GM12891 (cell line): ENCODE results near the gene RPA4.

ENCODE experiments used
- PAX5 ChIP-seq: IDR thresholded peaks from 2 replicates; pipeline ENCODE4 v1.6.1; 2011; ENCODE audit warnings: low read length, moderate library complexity, mild to moderate bottlenecking; ENCODE audit not compliant: insufficient read depth, severe bottlenecking
- POLR2A ChIP-seq: IDR thresholded peaks from 2 replicates; pipeline ENCODE4 v1.6.1; 2011; ENCODE audit warnings: low read depth, low read length, control low read depth
- TAF1 ChIP-seq: IDR thresholded peaks from 2 replicates; pipeline ENCODE4 v1.6.1; 2011; ENCODE audit warnings: low read depth, low read length, control low read depth

DNA sequence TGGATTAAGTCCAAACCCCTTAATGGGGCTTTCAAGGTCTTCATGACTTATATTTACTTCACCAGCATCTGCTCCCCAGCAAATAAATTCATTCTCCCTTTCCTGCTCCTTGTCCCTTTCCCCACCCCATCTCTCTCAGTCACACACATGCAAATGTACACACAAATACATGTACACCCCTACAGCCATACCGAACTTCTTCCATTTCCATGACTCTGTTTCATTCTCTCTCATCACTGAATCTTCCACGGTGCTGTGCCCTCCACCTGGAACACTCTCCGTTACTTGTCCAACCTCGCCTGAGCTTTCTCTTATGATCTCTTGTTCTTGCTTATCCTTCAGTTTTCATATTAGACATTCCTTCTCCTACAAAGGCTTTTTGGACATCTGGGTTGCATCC, 22.0 kb upstream of the RPA4 start:
- TF ChIP-seq POLR2A (no peak), PAX5 (no peak), TAF1 (no peak)
